A673 (cell line): ENCODE measurements around the gene LGR6. TPM values are rescaled to one million over a fixed set of nuclear protein-coding genes. Genes with fewer than 3 reads are reported as not detected.
"Not testable (repeated sequence)": the region's sequence is repeated elsewhere in the genome, so short reads cannot be mapped to it uniquely, and the experiment has no call there.

ENCODE experiments used
- BruUV-seq: library from RNA; stranded (reverse); fragments of 400-500 nt; replicated peaks from 2 replicates; lab custom pipeline; 2021; lab: Mats Ljungman, UMichigan
- CTCF ChIA-PET: fragments of 300-600 bp; sonication (Branson Sonifier 250); formaldehyde crosslinking; loops from one replicate; lab custom pipeline; 2022; ENCODE audit warnings: antibody characterized with exemption; lab: Charles Lee
- POLR2A ChIA-PET: fragments of 300-600 bp; sonication (Branson Sonifier 250); formaldehyde crosslinking; loops from one replicate; lab custom pipeline; 2022; ENCODE audit warnings: antibody characterized with exemption; ENCODE audit not compliant: low non-redundant PET; lab: Charles Lee
- DNase-seq: peaks from one replicate; pipeline ENCODE4 v3.0.0-alpha.2; 2015; ENCODE audit warnings: low spot score
- H3K27ac ChIP-seq: fragments of 200-600 bp; sonication (generic); 2 replicates; pipeline ENCODE4 v1.5.1; 2016; ENCODE audit warnings: mixed run types, low read depth, mild to moderate bottlenecking, mixed read lengths, antibody characterized with exemption, low read length; ENCODE audit not compliant: poor library complexity, severe bottlenecking
- H3K27me3 ChIP-seq: fragments of 200-600 bp; sonication (generic); replicated peaks from 2 replicates; pipeline ENCODE4 v1.6.1; 2017; ENCODE audit warnings: mixed run types, low read depth, mild to moderate bottlenecking, mixed read lengths, antibody characterized with exemption, low read length; ENCODE audit not compliant: insufficient read depth, poor library complexity
- H3K36me3 ChIP-seq: fragments of 200-600 bp; sonication (generic); 2 replicates; pipeline ENCODE4 v1.6.1; 2016; ENCODE audit warnings: mixed run types, mild to moderate bottlenecking, mixed read lengths, antibody characterized with exemption, low read length; ENCODE audit not compliant: insufficient read depth, poor library complexity, severe bottlenecking
- H3K4me1 ChIP-seq: fragments of 200-600 bp; sonication (generic); 2 replicates; pipeline ENCODE4 v1.6.1; 2017; ENCODE audit warnings: mixed run types, mild to moderate bottlenecking, mixed read lengths, antibody characterized with exemption, low read length; ENCODE audit not compliant: insufficient read depth, poor library complexity, severe bottlenecking
- H3K4me3 ChIP-seq: fragments of 200-600 bp; sonication (generic); 2 replicates; pipeline ENCODE4 v1.5.1; 2016; ENCODE audit warnings: low read depth, mixed run types, mild to moderate bottlenecking, mixed read lengths, low read length; ENCODE audit not compliant: poor library complexity, severe bottlenecking
- H3K9me3 ChIP-seq: fragments of 200-600 bp; sonication (generic); 2 replicates; pipeline ENCODE4 v1.6.1; 2016; ENCODE audit warnings: mixed run types, low read depth, mild to moderate bottlenecking, mixed read lengths, antibody characterized with exemption, low read length; ENCODE audit not compliant: poor library complexity, severe bottlenecking
- EZH2 ChIP-seq: fragments of 200-600 bp; sonication (generic); IDR thresholded peaks from 2 replicates; pipeline ENCODE4 v1.6.1; 2017; ENCODE audit warnings: borderline replicate concordance, low read depth, mild to moderate bottlenecking, mixed read lengths, antibody characterized with exemption, low read length; ENCODE audit not compliant: poor library complexity, severe bottlenecking
- intact Hi-C: fragments of 100-400 bp; cut with micrococcal nuclease; formaldehyde crosslinking; loops from one replicate; pipeline ENCODE4 v1.10.0; 2022; ENCODE audit not compliant: unreplicated experiment
- total RNA-seq: library from RNA; stranded (reverse); gene quantifications from 2 replicates; pipeline ENCODE4 v1.2.3, GENCODE V29; 2021
- TF ChIP-seq, protein P1 (sequence below): fragments of 300-800, 200-600 bp; sonication (generic); conservative IDR thresholded peaks from 2 replicates; pipeline ENCODE4 v1.5.1; 2017; ENCODE audit warnings: low read depth, mild to moderate bottlenecking, antibody characterized with exemption, low read length, moderate library complexity, mixed read lengths

The LGR6 gene
- total RNA-seq, 1 experiment from 2014 or later = not detected

DNA sequence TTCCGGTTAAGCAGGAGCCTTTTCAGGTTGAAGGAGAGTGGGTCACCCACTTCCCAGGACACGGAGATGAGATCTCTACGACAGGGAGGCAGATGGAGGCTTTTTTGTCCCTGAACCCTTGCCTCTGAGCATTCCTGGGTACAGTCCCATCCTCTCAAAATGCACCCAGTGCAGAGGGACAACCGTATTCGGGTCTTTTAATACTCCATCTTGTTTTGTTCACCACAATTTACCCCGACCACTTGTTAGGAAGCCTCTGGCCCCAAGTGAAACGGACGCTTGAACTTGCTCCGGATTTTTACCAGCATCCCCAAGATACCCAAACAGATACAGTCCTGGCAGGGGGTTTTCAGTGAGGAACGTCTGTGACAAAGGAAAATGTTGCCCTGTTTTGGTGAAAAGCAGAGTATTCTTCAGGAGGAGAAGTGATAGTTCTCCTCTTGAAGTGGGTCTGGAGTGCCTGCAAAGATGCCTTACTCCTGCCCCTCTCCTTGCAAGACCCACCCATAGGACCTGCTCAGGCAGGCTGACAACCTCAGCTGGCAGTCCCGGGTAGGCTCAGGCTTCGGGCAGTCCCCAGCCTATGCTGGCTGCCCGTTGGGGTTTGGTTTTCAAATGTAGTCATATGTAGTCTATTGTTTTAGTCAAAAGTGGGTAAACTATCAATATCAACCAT, 48.4 kb upstream of the LGR6 start:
- H3K36me3 ChIP-seq = no peaks in the 10 kb centered on the region
- intact Hi-C loops = no loop called here
- POLR2A ChIA-PET = no interaction called here
- no peak for TF ChIP-seq EZH2
- TF ChIP-seq, protein P1, sequence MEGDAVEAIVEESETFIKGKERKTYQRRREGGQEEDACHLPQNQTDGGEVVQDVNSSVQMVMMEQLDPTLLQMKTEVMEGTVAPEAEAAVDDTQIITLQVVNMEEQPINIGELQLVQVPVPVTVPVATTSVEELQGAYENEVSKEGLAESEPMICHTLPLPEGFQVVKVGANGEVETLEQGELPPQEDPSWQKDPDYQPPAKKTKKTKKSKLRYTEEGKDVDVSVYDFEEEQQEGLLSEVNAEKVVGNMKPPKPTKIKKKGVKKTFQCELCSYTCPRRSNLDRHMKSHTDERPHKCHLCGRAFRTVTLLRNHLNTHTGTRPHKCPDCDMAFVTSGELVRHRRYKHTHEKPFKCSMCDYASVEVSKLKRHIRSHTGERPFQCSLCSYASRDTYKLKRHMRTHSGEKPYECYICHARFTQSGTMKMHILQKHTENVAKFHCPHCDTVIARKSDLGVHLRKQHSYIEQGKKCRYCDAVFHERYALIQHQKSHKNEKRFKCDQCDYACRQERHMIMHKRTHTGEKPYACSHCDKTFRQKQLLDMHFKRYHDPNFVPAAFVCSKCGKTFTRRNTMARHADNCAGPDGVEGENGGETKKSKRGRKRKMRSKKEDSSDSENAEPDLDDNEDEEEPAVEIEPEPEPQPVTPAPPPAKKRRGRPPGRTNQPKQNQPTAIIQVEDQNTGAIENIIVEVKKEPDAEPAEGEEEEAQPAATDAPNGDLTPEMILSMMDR = no peak
- CTCF ChIA-PET = no interaction called here
- no TSS peak for BruUV-seq
- peak overlapping the region; percentile 79 for H3K27ac ChIP-seq
- H3K27me3 ChIP-seq = no peaks in the 10 kb centered on the region
- no peaks in the 10 kb centered on the region for H3K4me1 ChIP-seq
- H3K4me3 ChIP-seq = peak overlapping the region; percentile 96
- no peaks in the 10 kb centered on the region for H3K9me3 ChIP-seq
- no peak for DNase-seq

- DNase-seq, H3K36me3 ChIP-seq, intact Hi-C loops, BruUV-seq, H3K27me3 ChIP-seq, H3K27ac ChIP-seq, H3K4me1 ChIP-seq, H3K4me3 ChIP-seq, H3K9me3 ChIP-seq, POLR2A ChIA-PET: not testable (repeated sequence)
- CTCF ChIA-PET = interaction anchor here (0.6 kb wide), 1 partner anchor 574 kb away, joined by 7 read pairs; no protein-coding TSS in a partner anchor
Measured at GRCh38 chr1:202145744-202146140, 47.9 kb upstream of the LGR6 start.

GRCh38 chr1:202146279-202146678, 47.3 kb upstream of the LGR6 start:
- Histone ChIP-seq H3K4me3 (no peak overlapping the region), H3K9me3 (no peaks in the 10 kb centered on the region), H3K27ac (no peak overlapping the region), H3K4me1 (no peaks in the 10 kb centered on the region), H3K36me3 (no peaks in the 10 kb centered on the region), H3K27me3 (no peaks in the 10 kb centered on the region)
- CTCF ChIA-PET = interaction anchor here (0.6 kb wide), 1 partner anchor 573 kb away, joined by 7 read pairs; no protein-coding TSS in a partner anchor
- TF ChIP-seq, protein P1 = no peak
- TF ChIP-seq EZH2 = no peak
- POLR2A ChIA-PET = no interaction called here
- intact Hi-C loops = no loop called here
- BruUV-seq = no TSS peak
- no peak for DNase-seq

GRCh38 chr1:202146993-202147392, 46.6 kb upstream of the LGR6 start:
- BruUV-seq = no TSS peak

More at GRCh38 chr1:202146993-202147392, 46.6 kb upstream of the LGR6 start:
- H3K4me3 ChIP-seq = no peak overlapping the region
- no peaks in the 10 kb centered on the region for H3K27me3 ChIP-seq
- H3K4me1 ChIP-seq = no peaks in the 10 kb centered on the region
- CTCF ChIA-PET = no interaction called here
- H3K27ac ChIP-seq = no peak overlapping the region
- no peaks in the 10 kb centered on the region for H3K9me3 ChIP-seq
- no peaks in the 10 kb centered on the region for H3K36me3 ChIP-seq
- TF ChIP-seq, protein P1 = no peak
- no peak for TF ChIP-seq EZH2
- intact Hi-C loops = no loop called here
- POLR2A ChIA-PET = no interaction called here
- no peak for DNase-seq
